Thyroid gland (tissue), 4 donors: ENCODE data around the gene DNAH3.
"Not testable (repeated sequence)": the region's sequence is repeated elsewhere in the genome, so short reads cannot be mapped to it uniquely, and the experiment has no call there.

ENCODE experiments used
- CTCF ChIP-seq, 6 experiments: fragments of 200-600 bp in 3 of 6; fragments of 450-650 bp in 3 of 6; sonication (generic) in 3 of 6; IDR thresholded peaks; one replicate each; pipeline ENCODE4 v1.5.1; 2016 to 2019; ENCODE audit warnings: antibody characterized with exemption in 6 of 6, mild to moderate bottlenecking in 2 of 6, inconsistent platforms in 1 of 6, moderate library complexity in 1 of 6
- POLR2A ChIP-seq, 2 donors: fragments of 450-650 bp; IDR thresholded peaks; one replicate each; pipeline ENCODE4 v1.6.1; 2017; ENCODE audit warnings: antibody characterized with exemption in 2 of 2, mild to moderate bottlenecking in 2 of 2, moderate library complexity in 1 of 2

- TF ChIP-seq CTCF, POLR2A (IDR thresholded peaks at IDR 0.05): not testable (repeated sequence)
Observed at GRCh38 chr16:21195330-21195729, 44.7 kb upstream of the DNAH3 start.
